Fibroblast of lung (primary cell): Measurements from ENCODE around the gene HPSE2. TPM values are rescaled to one million over a fixed set of nuclear protein-coding genes. Genes with fewer than 3 reads are reported as not detected.

Source experiments
- DNase-seq, 2 donors: peaks; one replicate each; pipeline versions ENCODE4 v3.0.0 to v3.0.0-alpha.2; 2010; ENCODE audit warnings: low read depth in 2 of 2
- H2AFZ ChIP-seq: 2 replicates; pipeline ENCODE4 v1.5.1; 2012; ENCODE audit warnings: low read length, control low read depth, inconsistent platforms
- H3K27ac ChIP-seq: 2 replicates; pipeline ENCODE4 v1.5.1; 2011; ENCODE audit warnings: low read length, control low read depth; ENCODE audit not compliant: insufficient read depth
- H3K27me3 ChIP-seq: 2 replicates; pipeline ENCODE4 v1.5.1; 2011; ENCODE audit warnings: mild to moderate bottlenecking, low read length; ENCODE audit not compliant: control insufficient read depth, insufficient read depth
- H3K36me3 ChIP-seq: 2 replicates; pipeline ENCODE4 v1.5.1; 2011; ENCODE audit warnings: low read length; ENCODE audit not compliant: control insufficient read depth, insufficient read depth
- H3K4me1 ChIP-seq: 2 replicates; pipeline ENCODE4 v1.5.1; 2011; ENCODE audit warnings: low read length; ENCODE audit not compliant: control insufficient read depth, insufficient read depth; ENCODE audit errors: extremely low read depth
- H3K4me2 ChIP-seq: 2 replicates; pipeline ENCODE4 v1.5.1; 2011; ENCODE audit warnings: low read length, control low read depth; ENCODE audit not compliant: insufficient read depth; ENCODE audit errors: extremely low read depth
- H3K4me3 ChIP-seq, 4 experiments: fragments of 200-600 bp in 1 of 4; sonication (generic) in 1 of 4; replicated peaks in 1 of 4; 2 replicates each; pipeline ENCODE4 v1.5.1; 2011 to 2016; ENCODE audit warnings: low read length in 4 of 4, low read depth in 3 of 4, mild to moderate bottlenecking in 3 of 4, control low read depth in 2 of 4, inconsistent platforms in 1 of 4, mixed read lengths in 1 of 4; ENCODE audit not compliant: insufficient read depth in 1 of 4; ENCODE audit errors: control extremely low read depth in 1 of 4
- H3K79me2 ChIP-seq: 2 replicates; pipeline ENCODE4 v1.5.1; 2012; ENCODE audit warnings: mild to moderate bottlenecking, low read length, inconsistent platforms; ENCODE audit not compliant: control insufficient read depth, insufficient read depth
- H3K9ac ChIP-seq: 2 replicates; pipeline ENCODE4 v1.5.1; 2011; ENCODE audit warnings: mild to moderate bottlenecking, low read length, control low read depth; ENCODE audit not compliant: insufficient read depth
- H3K9me3 ChIP-seq: 2 replicates; pipeline ENCODE4 v1.5.1; 2012; ENCODE audit warnings: low read depth, low read length; ENCODE audit not compliant: control insufficient read depth, insufficient read depth
- H4K20me1 ChIP-seq: 2 replicates; pipeline ENCODE4 v1.5.1; 2011; ENCODE audit warnings: low read length; ENCODE audit not compliant: control insufficient read depth, insufficient read depth; ENCODE audit errors: extremely low read depth
- EZH2 ChIP-seq: IDR thresholded peaks from 2 replicates; pipeline ENCODE4 v1.5.1; 2012; ENCODE audit warnings: low read length, control low read depth, mild to moderate bottlenecking; ENCODE audit errors: missing control alignments
- polyA plus RNA-seq, 2 donors: library from polyadenylated mRNA; depleted of rRNA in 1 of 2; stranded (reverse) in 1 of 2; unstranded in 1 of 2; fragments of >200 nt; gene quantifications; 2 replicates each; pipeline ENCODE4 v1.2.1, GENCODE V29; 2011 to 2012; ENCODE audit warnings: missing spikeins in 1 of 2
- total RNA-seq: library from RNA; depleted of rRNA; stranded (reverse); fragments of >200 nt; gene quantifications from 2 replicates; pipeline ENCODE4 v1.2.1, GENCODE V29; 2014
- TF ChIP-seq, protein P1 (sequence below), 2 donors: IDR thresholded peaks in 1 of 2; conservative IDR thresholded peaks in 1 of 2; 1 replicate in 1 of 2; 2 replicates in 1 of 2; pipeline ENCODE4 v1.5.1; 2011 to 2012; ENCODE audit warnings: low read length in 2 of 2, control low read depth in 1 of 2, inconsistent platforms in 1 of 2, low read depth in 1 of 2, mild to moderate bottlenecking in 1 of 2

HPSE2 gene
- total and polyA plus RNA-seq, 2 donors (not counting 1 experiment from before 2014, with no cell fraction given) = 0.02 to 0.17 TPM

GRCh38 chr10:99123336-99123735 is 112.3 kb downstream of the HPSE2 start:
- no peak for TF ChIP-seq EZH2
- TF ChIP-seq, protein P1, sequence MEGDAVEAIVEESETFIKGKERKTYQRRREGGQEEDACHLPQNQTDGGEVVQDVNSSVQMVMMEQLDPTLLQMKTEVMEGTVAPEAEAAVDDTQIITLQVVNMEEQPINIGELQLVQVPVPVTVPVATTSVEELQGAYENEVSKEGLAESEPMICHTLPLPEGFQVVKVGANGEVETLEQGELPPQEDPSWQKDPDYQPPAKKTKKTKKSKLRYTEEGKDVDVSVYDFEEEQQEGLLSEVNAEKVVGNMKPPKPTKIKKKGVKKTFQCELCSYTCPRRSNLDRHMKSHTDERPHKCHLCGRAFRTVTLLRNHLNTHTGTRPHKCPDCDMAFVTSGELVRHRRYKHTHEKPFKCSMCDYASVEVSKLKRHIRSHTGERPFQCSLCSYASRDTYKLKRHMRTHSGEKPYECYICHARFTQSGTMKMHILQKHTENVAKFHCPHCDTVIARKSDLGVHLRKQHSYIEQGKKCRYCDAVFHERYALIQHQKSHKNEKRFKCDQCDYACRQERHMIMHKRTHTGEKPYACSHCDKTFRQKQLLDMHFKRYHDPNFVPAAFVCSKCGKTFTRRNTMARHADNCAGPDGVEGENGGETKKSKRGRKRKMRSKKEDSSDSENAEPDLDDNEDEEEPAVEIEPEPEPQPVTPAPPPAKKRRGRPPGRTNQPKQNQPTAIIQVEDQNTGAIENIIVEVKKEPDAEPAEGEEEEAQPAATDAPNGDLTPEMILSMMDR (conservative IDR thresholded peaks at IDR 0.05 in 1 of 2, IDR thresholded peaks at IDR 0.05 in 1 of 2; ENCODE audit: low read depth in 1 of 2, low read length in 2 of 2) = no peak
- no peaks in the 10 kb centered on the region for H3K79me2 ChIP-seq
- no peaks in the 10 kb centered on the region for H3K4me1 ChIP-seq
- H3K4me3 ChIP-seq = no peak overlapping the region
- H3K36me3 ChIP-seq = no peaks in the 10 kb centered on the region
- no peaks in the 10 kb centered on the region for H3K27me3 ChIP-seq
- H2AFZ ChIP-seq = no peak overlapping the region
- H3K27ac ChIP-seq = no peak overlapping the region
- no peak overlapping the region for H3K9ac ChIP-seq
- no peak for DNase-seq
- no peaks in the 10 kb centered on the region for H3K9me3 ChIP-seq
- H4K20me1 ChIP-seq = no peaks in the 10 kb centered on the region
- no peak overlapping the region for H3K4me2 ChIP-seq

GRCh38 chr10:99119258-99119748 is 116.3 kb downstream of the HPSE2 start:
- DNase-seq = no peak
- no peaks in the 10 kb centered on the region for H3K27me3 ChIP-seq
- H3K4me1 ChIP-seq = no peaks in the 10 kb centered on the region
- H3K9ac ChIP-seq = no peak overlapping the region
- H4K20me1 ChIP-seq = no peaks in the 10 kb centered on the region
- no peaks in the 10 kb centered on the region for H3K9me3 ChIP-seq
- no peaks in the 10 kb centered on the region for H3K79me2 ChIP-seq
- H3K36me3 ChIP-seq = no peaks in the 10 kb centered on the region
- H3K27ac ChIP-seq = no peak overlapping the region
- H2AFZ ChIP-seq = no peak overlapping the region
- no peak overlapping the region for H3K4me2 ChIP-seq
- TF ChIP-seq, protein P1 (conservative IDR thresholded peaks at IDR 0.05 in 1 of 2, IDR thresholded peaks at IDR 0.05 in 1 of 2; ENCODE audit: low read depth in 1 of 2, low read length in 2 of 2) = no peak
- TF ChIP-seq EZH2 = no peak
- H3K4me3 ChIP-seq = no peak overlapping the region

DNA sequence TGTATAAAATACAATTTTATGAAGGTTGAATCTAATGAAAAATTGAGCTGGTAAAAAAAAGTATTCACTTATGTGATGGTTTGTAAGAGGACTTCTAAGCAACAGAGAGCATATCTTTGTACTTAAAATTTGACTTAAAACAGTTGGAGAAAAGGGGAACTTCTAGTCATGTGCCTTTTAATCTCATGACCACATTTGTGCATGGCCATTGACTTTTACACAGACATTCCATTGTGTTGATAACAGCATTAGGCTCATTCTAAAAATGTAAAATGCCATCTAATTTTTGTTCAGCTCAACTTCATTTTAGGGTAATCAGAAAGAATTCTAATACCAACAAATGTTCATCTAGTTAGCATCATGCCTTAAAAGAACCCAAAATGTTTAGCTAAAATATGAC is 119.9 kb downstream of the HPSE2 start:
- DNase-seq = no peak

More for the DNA sequence above, 119.9 kb downstream of the HPSE2 start:
- no peaks in the 10 kb centered on the region for H4K20me1 ChIP-seq
- no peaks in the 10 kb centered on the region for H3K4me1 ChIP-seq
- TF ChIP-seq, protein P1 (conservative IDR thresholded peaks at IDR 0.05 in 1 of 2, IDR thresholded peaks at IDR 0.05 in 1 of 2; ENCODE audit: low read depth in 1 of 2, low read length in 2 of 2) = no peak
- no peak for TF ChIP-seq EZH2
- no peak overlapping the region for H2AFZ ChIP-seq
- no peaks in the 10 kb centered on the region for H3K27me3 ChIP-seq
- H3K36me3 ChIP-seq = no peaks in the 10 kb centered on the region
- no peak overlapping the region for H3K9ac ChIP-seq
- H3K4me3 ChIP-seq = no peak overlapping the region
- no peak overlapping the region for H3K27ac ChIP-seq
- no peak overlapping the region for H3K4me2 ChIP-seq
- H3K9me3 ChIP-seq = no peaks in the 10 kb centered on the region
- H3K79me2 ChIP-seq = no peaks in the 10 kb centered on the region
